Common myeloid progenitor, CD34-positive (primary cell): ENCODE results near the gene SLC44A4.
"Not testable (repeated sequence)": the region's sequence is repeated elsewhere in the genome, so short reads cannot be mapped to it uniquely, and the experiment has no call there.

Source experiments
- CTCF ChIA-PET: fragments of 350-600 bp; sonication (Branson Sonifier 250); formaldehyde crosslinking; loops from one replicate; lab custom pipeline; 2021; ENCODE audit warnings: antibody characterized with exemption; lab: Charles Lee
- POLR2A ChIA-PET: fragments of 350-600 bp; sonication (Branson Sonifier 250); formaldehyde crosslinking; loops from one replicate; lab custom pipeline; 2021; ENCODE audit warnings: antibody characterized with exemption; lab: Charles Lee
- DNase-seq, 3 donors: peaks; one replicate each; pipeline versions ENCODE4 v3.0.0 to v3.0.0-alpha.2; 2013
- H3K27ac ChIP-seq, 2 experiments: 1 replicate in 1 of 2; 2 replicates in 1 of 2; pipeline ENCODE4 v1.7.0; 2013; ENCODE audit warnings: inconsistent platforms in 2 of 2, low read length in 2 of 2, mild to moderate bottlenecking in 2 of 2, low read depth in 1 of 2, moderate library complexity in 1 of 2; ENCODE audit not compliant: severe bottlenecking in 2 of 2, insufficient read depth in 1 of 2, poor library complexity in 1 of 2
- H3K27me3 ChIP-seq, 5 experiments: replicated peaks in 2 of 5; 1 replicate in 3 of 5; 2 replicates in 2 of 5; pipeline versions ENCODE4 v1.6.1 to v1.7.0; 2013; ENCODE audit warnings: low read length in 4 of 5, mild to moderate bottlenecking in 2 of 5, moderate library complexity in 2 of 5, inconsistent platforms in 1 of 5; ENCODE audit not compliant: insufficient read depth in 5 of 5, control insufficient read depth in 4 of 5
- H3K36me3 ChIP-seq, 4 experiments: 1 replicate in 2 of 4; 2 replicates in 2 of 4; pipeline versions ENCODE4 v1.6.1 to v1.7.0; 2013; ENCODE audit warnings: low read length in 3 of 4, control low read depth in 1 of 4, mild to moderate bottlenecking in 1 of 4; ENCODE audit not compliant: control insufficient read depth in 4 of 4, insufficient read depth in 4 of 4
- H3K4me1 ChIP-seq, 4 experiments: 1 replicate in 3 of 4; 2 replicates in 1 of 4; pipeline versions ENCODE4 v1.6.1 to v1.7.1; 2013; ENCODE audit warnings: low read length in 3 of 4, mild to moderate bottlenecking in 3 of 4, control low read depth in 1 of 4, inconsistent platforms in 1 of 4, moderate library complexity in 1 of 4; ENCODE audit not compliant: control insufficient read depth in 4 of 4, insufficient read depth in 4 of 4; ENCODE audit errors: control extremely low read depth in 1 of 4
- H3K4me3 ChIP-seq, 7 experiments: 1 replicate in 4 of 7; 2 replicates in 3 of 7; pipeline versions ENCODE4 v1.5.1 to v1.7.0; 2013; ENCODE audit warnings: mild to moderate bottlenecking in 7 of 7, low read length in 6 of 7, moderate library complexity in 6 of 7, inconsistent platforms in 2 of 7, low read depth in 2 of 7, control low read depth in 1 of 7; ENCODE audit not compliant: insufficient read depth in 4 of 7, control insufficient read depth in 1 of 7; ENCODE audit errors: extremely low read depth in 1 of 7
- H3K9me3 ChIP-seq, 5 experiments: 1 replicate in 4 of 5; 2 replicates in 1 of 5; pipeline versions ENCODE4 v1.6.1 to v1.7.1; 2013; ENCODE audit warnings: low read length in 4 of 5, mild to moderate bottlenecking in 2 of 5, inconsistent platforms in 1 of 5, low read depth in 1 of 5, moderate library complexity in 1 of 5; ENCODE audit not compliant: control insufficient read depth in 4 of 5, insufficient read depth in 2 of 5; ENCODE audit errors: control extremely low read depth in 1 of 5
- WGBS: methylation state at CpG from one replicate; pipeline ENCODE4 v1.1.5; 2013; ENCODE audit not compliant: insufficient coverage; 5-methylcytosine and 5-hydroxymethylcytosine counted together

SLC44A4 gene

DNA sequence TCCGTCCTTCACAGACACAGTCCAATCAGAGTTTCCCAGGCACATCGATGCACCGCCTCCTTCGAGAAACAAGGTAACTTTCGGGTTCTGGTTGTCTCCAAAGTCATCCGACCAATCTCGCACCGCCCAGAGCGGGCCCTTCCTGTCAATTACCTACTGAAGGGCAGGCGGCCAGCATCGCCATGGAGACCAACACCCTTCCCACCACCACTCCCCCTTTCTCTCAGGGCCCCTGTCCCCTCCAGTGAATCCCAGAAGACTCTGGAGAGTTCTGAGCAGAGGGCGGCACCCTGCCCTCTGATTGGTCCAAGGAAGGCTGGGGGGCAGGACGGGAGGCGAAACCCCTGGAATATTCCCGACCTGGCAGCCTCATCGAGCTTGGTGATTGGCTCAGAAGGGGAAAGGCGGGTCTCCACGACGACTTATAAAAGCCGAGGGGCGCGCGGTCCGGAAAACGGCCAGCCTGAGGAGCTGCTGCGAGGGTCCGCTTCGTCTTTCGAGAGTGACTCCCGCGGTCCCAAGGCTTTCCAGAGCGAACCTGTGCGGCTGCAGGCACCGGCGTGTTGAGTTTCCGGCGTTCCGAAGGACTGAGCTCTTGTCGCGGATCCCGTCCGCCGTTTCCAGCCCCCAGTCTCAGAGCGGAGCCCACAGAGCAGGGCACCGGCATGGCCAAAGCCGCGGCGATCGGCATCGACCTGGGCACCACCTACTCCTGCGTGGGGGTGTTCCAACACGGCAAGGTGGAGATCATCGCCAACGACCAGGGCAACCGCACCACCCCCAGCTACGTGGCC is 51.3 kb downstream of the SLC44A4 start, which contains the start of gene HSPA1B:
Gene HSPA1B, plus strand, starts transcription at position 453 of the 794 bp plus-strand sequence. Its CDS starts 213 bp downstream, at position 666.
- Histone ChIP-seq H3K4me3 (peak within 1 kb of the TSS; percentile 72 to 94 (median 83)), H3K27me3 (no peaks in the 10 kb centered on the region), H3K36me3 (no peaks in the 10 kb centered on the region), H3K4me1 (peaks cover 19 to 58% (median 42%) of the 10 kb centered on the region in 4 experiments), H3K27ac (peak within 1 kb of the TSS; percentile 88 to 96), H3K9me3 (no peaks in the 10 kb centered on the region)
- ChIA-PET POLR2A (interaction anchor here (0.6 to 1.6 kb wide), 17 partner anchors 10 to 281 kb away, joined by 3 to 9 read pairs (median 5); partner anchors contain the start of genes ATP6V1G2, DDAH2, GPANK1 and HSPA1A), CTCF (interaction anchor here (0.7 to 2.2 kb wide), 8 partner anchors 13 to 276 kb away, joined by 3 to 10 read pairs (median 5); partner anchors contain the start of genes CLIC1, DDAH2 and LSM2)
- DNase-seq: peak; percentile 100
- WGBS: 0% methylated on average over 38 of the region's 56 CpGs

DNA sequence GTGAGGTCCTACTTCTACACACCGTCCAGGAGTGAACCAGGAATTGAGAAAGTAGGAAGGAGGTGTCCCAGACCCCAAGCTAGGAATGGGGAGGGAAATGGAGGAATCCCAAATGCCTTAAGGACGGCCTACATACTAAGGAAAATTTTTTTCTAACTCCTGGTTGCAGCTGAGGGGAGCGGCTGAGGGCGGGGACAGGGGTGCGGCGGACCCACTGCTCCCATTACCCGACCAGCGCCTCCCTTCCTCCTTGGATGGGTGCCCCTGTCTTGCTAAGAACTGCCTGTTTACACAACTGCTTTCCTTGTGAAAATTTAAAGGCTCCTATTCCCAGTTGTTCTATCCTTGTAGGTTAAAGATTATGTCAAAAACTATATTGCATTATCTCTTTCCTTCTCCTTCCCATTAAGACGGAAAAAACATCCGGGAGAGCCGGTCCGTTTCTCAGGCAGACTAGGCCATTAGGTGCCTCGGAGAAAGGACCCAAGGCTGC is 52.0 kb downstream of the SLC44A4 start:
- ChIA-PET POLR2A (interaction anchor here (0.6 to 1.6 kb wide), 18 partner anchors 11 to 281 kb away, joined by 3 to 9 read pairs (median 5); partner anchors contain the start of genes ATP6V1G2, DDAH2, GPANK1 and HSPA1A), CTCF (interaction anchor here (0.8 to 2.2 kb wide), 10 partner anchors 12 to 276 kb away, joined by 3 to 10 read pairs (median 4); partner anchors contain the start of genes CLIC1, DDAH2, LSM2 and VARS1)
- Histone ChIP-seq H3K9me3 (no peaks in the 10 kb centered on the region), H3K4me3 (peak overlapping the region; percentile 6 to 94 (median 80)), H3K27me3 (no peaks in the 10 kb centered on the region), H3K4me1 (peaks cover 19 to 62% (median 45%) of the 10 kb centered on the region in 4 experiments), H3K27ac (peak overlapping the region; percentile 88 to 96), H3K36me3 (no peaks in the 10 kb centered on the region)
- DNase-seq: no peak
- 0% methylated on average over 7 of the region's 13 CpGs for WGBS

DNA sequence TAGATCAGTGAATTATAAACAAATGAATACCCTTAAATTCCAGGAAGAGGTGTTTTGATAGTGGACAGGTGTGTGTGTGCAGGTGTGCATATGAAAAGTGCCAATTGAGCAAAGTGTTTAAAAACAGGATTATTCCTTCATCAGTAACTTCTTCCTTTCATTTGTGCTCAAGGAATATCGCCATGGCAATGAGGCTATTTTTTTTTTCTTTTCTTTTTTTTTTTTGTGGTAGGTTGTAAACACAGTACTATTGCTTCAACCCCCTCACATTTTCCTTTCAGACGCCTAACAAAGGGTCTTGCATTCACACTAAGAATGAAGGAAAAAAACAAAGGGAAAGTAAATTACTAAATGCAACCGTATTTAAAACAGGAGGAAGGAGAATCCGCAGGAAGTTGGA is 53.2 kb downstream of the SLC44A4 start:
- Histone ChIP-seq H3K27ac (peak overlapping the region in 1 of 2 experiments; percentile 96), H3K27me3 (no peaks in the 10 kb centered on the region), H3K36me3 (no peaks in the 10 kb centered on the region), H3K9me3 (no peaks in the 10 kb centered on the region), H3K4me1 (peaks cover 17 to 62% (median 43%) of the 10 kb centered on the region in 4 experiments), H3K4me3 (no peak overlapping the region)
- WGBS: no CpG with 5 or more reads among the region's 4 CpGs
- ChIA-PET CTCF (interaction anchor here (1.9 kb wide), 1 partner anchor 10 kb away, joined by 5 read pairs; the partner anchor contains the start of genes HSPA1A and HSPA1L), POLR2A (no interaction called here)
- DNase-seq: no peak

GRCh38 chr6:31823592-31824196 is 55.1 kb downstream of the SLC44A4 start:
- CTCF ChIA-PET: interaction anchor here (0.6 to 1.9 kb wide), 5 partner anchors 17 to 94 kb away, joined by 3 to 7 read pairs (median 4); partner anchors contain the start of gene LSM2

DNA sequence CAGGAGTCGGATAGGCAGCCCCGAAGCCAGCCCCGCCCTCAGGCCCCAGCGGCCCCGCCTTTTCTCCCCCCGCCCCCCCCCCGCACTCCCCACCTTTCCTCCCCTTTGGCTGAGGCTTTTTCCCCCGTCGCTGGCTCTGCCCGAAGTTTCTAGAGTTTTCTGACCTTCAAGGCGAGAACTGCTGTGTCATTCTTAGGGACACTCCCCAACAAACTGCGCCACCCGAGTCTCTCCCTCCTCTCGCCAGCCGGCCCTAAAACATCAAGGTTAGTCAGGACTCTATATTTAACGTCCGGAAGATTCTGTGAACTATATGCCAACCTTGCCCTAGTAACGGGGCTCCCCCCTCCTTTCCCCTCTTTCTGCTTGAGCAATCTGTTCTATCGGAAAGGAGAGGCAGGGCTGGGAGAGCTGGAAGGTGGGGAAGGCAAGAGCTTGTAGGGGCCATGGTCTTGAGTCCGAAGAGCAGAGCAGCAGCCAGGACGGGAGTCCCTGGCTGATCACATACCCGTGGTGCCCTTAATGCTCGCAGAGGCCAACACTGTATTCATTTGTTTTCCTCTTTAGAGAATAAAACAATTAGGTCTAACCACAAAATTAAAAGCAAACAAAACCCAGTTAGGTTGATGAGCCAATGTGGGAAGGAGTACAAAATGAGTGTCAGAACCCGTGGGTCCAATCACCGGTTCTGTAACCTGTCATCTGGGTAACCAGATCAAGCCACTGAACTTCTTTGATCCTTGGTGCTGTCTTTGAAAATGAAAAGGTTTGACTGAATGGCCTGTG is 56.6 kb downstream of the SLC44A4 start:
- H3K9me3 ChIP-seq: no peaks in the 10 kb centered on the region
- H3K27ac ChIP-seq: peak overlapping the region; percentile 68 to 94
- ChIA-PET POLR2A (interaction anchor here (1.0 kb wide), 1 partner anchor 118 kb away, joined by 3 read pairs; no protein-coding TSS in a partner anchor), CTCF (interaction anchor here (0.6 to 1.9 kb wide), 11 partner anchors 11 to 119 kb away, joined by 3 to 6 read pairs (median 3); partner anchors contain the start of genes ABHD16A, LSM2 and VARS1)
- 4% methylated on average over 12 of the region's 25 CpGs for WGBS
- H3K4me1 ChIP-seq: peaks cover 34 to 74% (median 59%) of the 10 kb centered on the region in 4 experiments
- no peaks in the 10 kb centered on the region for H3K36me3 ChIP-seq
- H3K27me3 ChIP-seq: no peaks in the 10 kb centered on the region
- peak; percentile 73 to 87 (median 83) for DNase-seq
- H3K4me3 ChIP-seq: peak overlapping the region in 6 of 7 experiments; percentile 74 to 91 (median 82)

More at GRCh38 chr6:31823592-31824196, 55.1 kb downstream of the SLC44A4 start:
- peak in 1 of 3 donors; percentile 31 for DNase-seq
- 100% methylated on average over 1 of the region's 9 CpGs for WGBS
- peaks cover 23 to 60% (median 49%) of the 10 kb centered on the region in 4 experiments for H3K4me1 ChIP-seq
- POLR2A ChIA-PET: interaction anchor here (0.9 kb wide), 1 partner anchor 113 kb away, joined by 4 read pairs; no protein-coding TSS in a partner anchor
- H3K4me3 ChIP-seq: peak overlapping the region in 4 of 7 experiments; percentile 19 to 41 (median 36)
- not testable (repeated sequence) for H3K36me3 ChIP-seq, H3K27me3 ChIP-seq, H3K9me3 ChIP-seq
- H3K27ac ChIP-seq: peak overlapping the region in 1 of 2 experiments; percentile 94
